GM12864 (cell line): ENCODE measurements around the gene SHROOM3.

Experiments
- DNase-seq: peaks from one replicate; pipeline ENCODE4 v3.0.0-alpha.2; 2011; ENCODE audit warnings: low read depth
- H3K4me3 ChIP-seq: 2 replicates; pipeline ENCODE4 v1.5.1; 2011; ENCODE audit warnings: mild to moderate bottlenecking, low read depth, low read length, control low read depth
- TF ChIP-seq, protein P1 (sequence below): IDR thresholded peaks from 2 replicates; pipeline ENCODE4 v1.5.1; 2011; ENCODE audit warnings: low read depth, mild to moderate bottlenecking, moderate library complexity, low read length, control low read depth, inconsistent platforms; ENCODE audit errors: missing control alignments

Gene SHROOM3

DNA sequence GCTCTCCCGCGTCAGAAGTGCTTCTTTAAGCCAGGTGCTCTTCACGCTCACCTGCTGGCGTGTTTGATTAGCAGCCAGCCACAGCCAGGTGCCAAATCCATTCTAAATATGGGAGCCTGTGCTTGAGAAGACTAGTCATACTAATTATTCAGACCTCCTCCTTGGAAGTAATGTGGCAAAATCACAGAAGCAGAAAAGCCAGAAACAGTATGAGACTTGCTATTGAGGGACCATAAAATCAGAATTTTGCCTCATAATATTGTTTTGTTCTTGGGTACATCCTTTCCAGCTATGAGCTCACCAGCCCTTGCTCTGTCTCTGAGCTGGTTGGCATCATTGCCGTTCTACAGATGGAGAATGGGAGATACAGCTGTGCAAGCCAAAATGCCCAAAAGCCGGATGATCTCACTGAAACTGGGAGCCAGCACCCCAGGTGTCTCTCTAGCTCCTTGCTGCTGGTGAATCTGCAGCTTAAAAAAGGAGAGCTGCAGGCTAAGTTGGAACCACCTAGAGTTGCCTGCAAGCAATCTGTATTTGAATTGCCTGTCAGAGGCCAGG lies 205.4 kb downstream of the SHROOM3 start:
- DNase-seq, result no peak
- TF ChIP-seq, protein P1, sequence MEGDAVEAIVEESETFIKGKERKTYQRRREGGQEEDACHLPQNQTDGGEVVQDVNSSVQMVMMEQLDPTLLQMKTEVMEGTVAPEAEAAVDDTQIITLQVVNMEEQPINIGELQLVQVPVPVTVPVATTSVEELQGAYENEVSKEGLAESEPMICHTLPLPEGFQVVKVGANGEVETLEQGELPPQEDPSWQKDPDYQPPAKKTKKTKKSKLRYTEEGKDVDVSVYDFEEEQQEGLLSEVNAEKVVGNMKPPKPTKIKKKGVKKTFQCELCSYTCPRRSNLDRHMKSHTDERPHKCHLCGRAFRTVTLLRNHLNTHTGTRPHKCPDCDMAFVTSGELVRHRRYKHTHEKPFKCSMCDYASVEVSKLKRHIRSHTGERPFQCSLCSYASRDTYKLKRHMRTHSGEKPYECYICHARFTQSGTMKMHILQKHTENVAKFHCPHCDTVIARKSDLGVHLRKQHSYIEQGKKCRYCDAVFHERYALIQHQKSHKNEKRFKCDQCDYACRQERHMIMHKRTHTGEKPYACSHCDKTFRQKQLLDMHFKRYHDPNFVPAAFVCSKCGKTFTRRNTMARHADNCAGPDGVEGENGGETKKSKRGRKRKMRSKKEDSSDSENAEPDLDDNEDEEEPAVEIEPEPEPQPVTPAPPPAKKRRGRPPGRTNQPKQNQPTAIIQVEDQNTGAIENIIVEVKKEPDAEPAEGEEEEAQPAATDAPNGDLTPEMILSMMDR, result no peak
- H3K4me3 ChIP-seq, result no peak overlapping the region

DNA sequence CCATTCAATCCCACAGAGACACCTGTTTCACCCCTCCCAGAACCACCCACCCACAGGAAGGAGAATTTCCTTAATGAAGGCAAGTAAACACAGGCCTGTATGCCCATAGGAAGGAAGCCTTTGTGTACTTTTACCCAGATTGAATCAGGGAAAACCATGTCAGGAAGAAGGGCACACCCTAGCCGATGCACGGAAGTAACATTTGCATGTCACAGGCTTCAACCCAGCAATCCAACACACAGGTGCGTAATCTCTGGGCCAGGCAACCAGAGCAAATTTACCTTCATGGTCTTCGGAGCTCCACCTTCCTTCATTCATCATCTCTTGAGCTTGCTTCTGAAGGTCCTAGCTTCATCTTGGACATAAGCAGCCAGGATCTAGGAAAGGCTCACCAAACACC lies 206.3 kb downstream of the SHROOM3 start:
- H3K4me3 ChIP-seq, result no peak overlapping the region
- DNase-seq, result no peak
- TF ChIP-seq, protein P1, result no peak

DNA sequence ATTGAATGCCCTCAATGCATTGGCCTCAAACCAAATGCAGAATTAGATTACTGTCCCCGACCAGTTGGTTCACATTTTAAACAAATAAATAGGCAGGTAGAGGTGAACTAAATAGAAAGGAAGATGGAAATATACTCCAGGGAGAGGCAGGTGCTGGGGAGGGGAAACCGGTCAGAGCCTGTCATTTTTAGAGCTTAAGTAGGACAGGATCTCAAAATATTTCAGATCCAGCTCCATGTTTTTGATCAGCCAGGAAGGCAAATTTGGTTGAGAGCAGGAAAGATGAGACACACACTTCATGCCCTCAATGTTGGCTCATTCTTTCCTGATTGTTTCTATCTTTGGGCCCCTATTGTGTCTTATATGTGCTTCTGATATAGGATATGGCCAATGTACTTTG lies 206.7 kb downstream of the SHROOM3 start:
- TF ChIP-seq, protein P1, result no peak
- no peak overlapping the region for H3K4me3 ChIP-seq

DNA sequence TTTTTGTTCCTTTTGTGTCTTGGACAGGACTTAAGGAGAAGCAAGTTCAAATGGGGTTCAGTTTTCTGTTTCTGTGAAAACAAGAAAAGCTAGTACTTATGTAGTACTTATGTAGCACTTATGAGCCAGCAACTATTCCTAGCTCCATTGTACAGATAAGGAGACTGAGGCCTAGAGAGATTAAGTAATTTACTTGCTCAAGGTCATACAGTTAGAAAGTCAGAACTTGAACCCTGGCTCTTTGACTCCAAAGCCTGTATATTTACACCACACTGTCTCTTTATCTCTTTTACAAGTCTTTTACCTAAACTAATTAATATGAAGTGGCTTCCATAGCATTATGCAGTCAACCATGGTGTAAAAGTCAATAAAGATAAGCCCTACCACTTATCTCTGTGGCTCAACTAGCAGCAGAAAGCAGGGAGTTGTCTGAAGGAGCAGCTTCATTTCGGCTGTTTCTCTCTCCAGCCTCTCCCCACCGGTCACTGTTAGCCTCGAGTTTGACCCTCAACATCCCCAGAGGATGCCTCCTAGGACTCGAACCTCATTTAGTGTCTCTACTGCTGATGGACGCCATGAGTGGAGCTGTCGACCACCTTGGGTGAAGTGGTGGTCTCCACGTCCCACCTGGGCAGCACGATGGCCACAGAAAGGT lies 209.9 kb downstream of the SHROOM3 start:
- no peak overlapping the region for H3K4me3 ChIP-seq
- TF ChIP-seq, protein P1, result no peak
- DNase-seq, result no peak

More for the DNA sequence above, 206.7 kb downstream of the SHROOM3 start:
- no peak for DNase-seq

DNA sequence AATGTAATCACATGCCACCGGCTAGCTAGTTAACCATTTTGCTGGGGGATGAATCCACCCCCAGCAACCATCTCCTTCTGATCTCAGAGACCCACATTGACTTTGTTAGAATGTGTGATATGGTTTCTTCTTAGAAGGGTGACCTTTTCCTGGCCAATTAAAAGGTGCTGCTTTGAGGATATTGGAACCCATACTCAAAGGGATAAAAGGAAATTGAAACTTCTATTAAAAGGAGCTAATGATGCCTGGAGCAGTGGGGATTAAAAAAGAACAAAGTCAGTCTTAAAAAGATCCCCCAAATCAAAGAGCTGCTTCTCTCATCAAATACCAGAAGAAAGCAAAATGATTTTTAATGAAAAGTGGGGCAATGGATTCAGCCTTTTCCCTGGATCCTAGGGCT lies 214.1 kb downstream of the SHROOM3 start:
- no peak for DNase-seq
- H3K4me3 ChIP-seq, result no peak overlapping the region
- TF ChIP-seq, protein P1, result no peak

DNA sequence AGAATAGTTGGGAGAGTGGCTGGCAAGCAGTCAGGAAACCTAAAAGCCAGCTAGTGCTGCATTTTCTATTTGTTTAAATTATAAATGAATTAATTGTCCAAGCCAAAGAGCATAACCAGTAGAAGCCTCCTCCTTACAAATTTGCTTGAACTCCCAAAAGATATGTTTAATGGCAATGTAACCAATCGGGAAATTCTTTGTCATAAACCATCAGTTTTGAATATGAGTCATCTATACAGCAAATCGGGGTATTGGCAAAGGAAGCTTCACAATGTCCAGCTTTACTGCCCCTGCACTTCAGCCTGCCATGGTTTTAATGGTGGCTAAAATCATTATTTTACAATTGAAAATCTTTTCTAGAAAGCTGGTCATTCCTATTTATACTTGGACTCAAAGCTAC lies 216.6 kb downstream of the SHROOM3 start:
- no peak for DNase-seq
- TF ChIP-seq, protein P1, result no peak
- H3K4me3 ChIP-seq, result no peak overlapping the region

DNA sequence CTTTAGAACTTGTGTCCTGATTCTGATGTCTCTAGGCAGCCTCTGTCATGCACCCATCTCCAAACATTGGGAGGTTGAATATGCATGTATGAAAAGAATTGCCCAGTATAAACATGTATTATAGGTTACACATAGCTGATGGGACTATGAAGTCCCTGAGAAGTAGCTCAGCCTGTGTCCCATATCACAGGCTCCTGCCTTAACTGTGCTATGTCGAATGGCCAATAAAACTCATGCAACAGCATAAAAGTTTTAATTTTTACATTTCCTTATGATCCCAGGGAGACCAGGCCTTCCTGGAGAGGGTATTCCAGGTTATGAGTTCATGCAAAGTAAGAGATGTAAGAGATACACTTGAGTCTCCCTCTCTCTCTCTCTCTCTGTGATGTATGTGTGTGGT lies 217.4 kb downstream of the SHROOM3 start:
- no peak for DNase-seq
- H3K4me3 ChIP-seq, result no peak overlapping the region
- TF ChIP-seq, protein P1, result no peak
